IMR-90 (cell line): ENCODE data around the gene C22orf31. TPM values are rescaled to one million over a fixed set of nuclear protein-coding genes. Genes with fewer than 3 reads are reported as not detected.

Experiments
- ATAC-seq: fragments of 200-7000 bp; cut with Tn5 transposase; 2 replicates; pipeline ENCODE4 v1.9.1; 2020; ENCODE audit warnings: low read depth, mild to moderate bottlenecking, moderate library complexity
- BruUV-seq: library from RNA; stranded (reverse); fragments of 400-500 nt; replicated peaks from 2 replicates; lab custom pipeline; 2021; lab: Mats Ljungman, UMichigan
- CTCF ChIA-PET: fragments of 300-600 bp; formaldehyde crosslinking; extraction: SDS; loops from one replicate; lab custom pipeline; 2021; ENCODE audit warnings: antibody characterized with exemption; lab: Yijun Ruan, JAX
- POLR2A ChIA-PET: fragments of 300-600 bp; sonication (Branson Sonifier 250); formaldehyde crosslinking; loops from one replicate; lab custom pipeline; 2022; ENCODE audit warnings: antibody characterized with exemption; ENCODE audit not compliant: unreplicated experiment; lab: Charles Lee
- DNase-seq: peaks from one replicate; pipeline ENCODE4 v3.0.0; 2013
- H2AFZ ChIP-seq: replicated peaks from 2 replicates; pipeline ENCODE3; 2013; ENCODE audit warnings: low read length, mild to moderate bottlenecking; ENCODE audit not compliant: poor library complexity
- H2AK5ac ChIP-seq: 2 replicates; pipeline ENCODE4 v1.6.1; 2013; ENCODE audit warnings: low read depth, low read length, inconsistent platforms
- H2AK9ac ChIP-seq: replicated peaks from 2 replicates; pipeline ENCODE3; 2013; ENCODE audit warnings: mild to moderate bottlenecking, low read depth, low read length, moderate library complexity; ENCODE audit not compliant: poor library complexity
- H2BK120ac ChIP-seq: 2 replicates; pipeline ENCODE4 v1.6.1; 2013; ENCODE audit warnings: low read depth, low read length, inconsistent platforms
- H2BK15ac ChIP-seq: 3 replicates; pipeline ENCODE4 v1.6.1; 2013; ENCODE audit warnings: low read depth, low read length, inconsistent platforms
- H2BK20ac ChIP-seq: 2 replicates; pipeline ENCODE4 v1.6.1; 2013; ENCODE audit warnings: low read depth, mild to moderate bottlenecking, inconsistent platforms, low read length, moderate library complexity
- H2BK5ac ChIP-seq: 2 replicates; pipeline ENCODE4 v1.6.1; 2013; ENCODE audit warnings: mild to moderate bottlenecking, low read depth, low read length, inconsistent platforms; ENCODE audit not compliant: poor library complexity, severe bottlenecking
- H3K14ac ChIP-seq: replicated peaks from 2 replicates; pipeline ENCODE4 v1.6.1; 2013; ENCODE audit warnings: low read depth, low read length, inconsistent platforms
- H3K18ac ChIP-seq: 2 replicates; pipeline ENCODE4 v1.6.1; 2013; ENCODE audit warnings: low read depth, low read length, control low read depth
- H3K23ac ChIP-seq: 2 replicates; pipeline ENCODE4 v1.6.1; 2013; ENCODE audit warnings: low read depth, low read length, inconsistent platforms
- H3K27ac ChIP-seq: 2 replicates; pipeline ENCODE4 v1.5.1; 2013; ENCODE audit warnings: mild to moderate bottlenecking, control low read depth, low read length; ENCODE audit not compliant: insufficient read depth
- H3K27me3 ChIP-seq: 2 replicates; pipeline ENCODE4 v1.6.1; 2013; ENCODE audit warnings: low read length; ENCODE audit not compliant: control insufficient read depth, insufficient read depth
- H3K36me3 ChIP-seq: 2 replicates; pipeline ENCODE4 v1.6.1; 2013; ENCODE audit warnings: low read length, mixed read lengths; ENCODE audit not compliant: control insufficient read depth, insufficient read depth
- H3K4ac ChIP-seq: 2 replicates; pipeline ENCODE4 v1.6.1; 2013; ENCODE audit warnings: low read depth, low read length, inconsistent platforms
- H3K4me1 ChIP-seq: 2 replicates; pipeline ENCODE4 v1.6.1; 2013; ENCODE audit warnings: low read length, mixed read lengths; ENCODE audit not compliant: control insufficient read depth, insufficient read depth
- H3K4me2 ChIP-seq: 2 replicates; pipeline ENCODE4 v1.6.1; 2013; ENCODE audit warnings: low read depth, mild to moderate bottlenecking, control low read depth, low read length, moderate library complexity
- H3K4me3 ChIP-seq: 2 replicates; pipeline ENCODE4 v1.5.1; 2013; ENCODE audit warnings: low read depth, mild to moderate bottlenecking, control low read depth, low read length, moderate library complexity; ENCODE audit not compliant: insufficient read depth
- H3K56ac ChIP-seq: 2 replicates; pipeline ENCODE4 v1.6.1; 2013; ENCODE audit warnings: low read length, inconsistent platforms; ENCODE audit not compliant: insufficient read depth; ENCODE audit errors: extremely low read depth
- H3K79me1 ChIP-seq, 2 experiments: 2 replicates each; pipeline ENCODE4 v1.6.1; 2013; ENCODE audit warnings: low read length in 2 of 2, inconsistent platforms in 1 of 2, low read depth in 1 of 2
- H3K9ac ChIP-seq: 2 replicates; pipeline ENCODE4 v1.6.1; 2013; ENCODE audit warnings: low read depth, low read length, control low read depth
- H3K9me1 ChIP-seq: 2 replicates; pipeline ENCODE4 v1.6.1; 2013; ENCODE audit warnings: low read length, inconsistent platforms; ENCODE audit not compliant: insufficient read depth
- H3K9me3 ChIP-seq: 2 replicates; pipeline ENCODE4 v1.6.1; 2013; ENCODE audit warnings: low read length; ENCODE audit not compliant: control insufficient read depth, insufficient read depth
- H4K20me1 ChIP-seq: 2 replicates; pipeline ENCODE4 v1.6.1; 2013; ENCODE audit warnings: low read length, inconsistent platforms; ENCODE audit not compliant: insufficient read depth
- H4K5ac ChIP-seq: 2 replicates; pipeline ENCODE4 v1.6.1; 2013; ENCODE audit warnings: mild to moderate bottlenecking, low read depth, low read length, control low read depth
- H4K8ac ChIP-seq, 2 experiments: 2 replicates each; pipeline ENCODE4 v1.6.1; 2013; ENCODE audit warnings: low read depth in 2 of 2, low read length in 2 of 2, control low read depth in 1 of 2, inconsistent platforms in 1 of 2
- H4K91ac ChIP-seq: 2 replicates; pipeline ENCODE4 v1.6.1; 2013; ENCODE audit warnings: low read depth, low read length, inconsistent platforms; ENCODE audit not compliant: insufficient read depth
- BHLHE40 ChIP-seq: fragments of 150-350 bp; IDR thresholded peaks from 2 replicates; pipeline ENCODE4 v1.6.1; 2016; ENCODE audit warnings: mild to moderate bottlenecking, low read depth, low read length
- CEBPB ChIP-seq: IDR thresholded peaks from 2 replicates; pipeline ENCODE4 v1.6.1; 2012; ENCODE audit warnings: low read depth, low read length, improper control_type of control experiment
- CHD1 ChIP-seq: IDR thresholded peaks from 2 replicates; pipeline ENCODE4 v1.6.1; 2012; ENCODE audit warnings: low read depth, low read length, improper control_type of control experiment
- CTCF ChIP-seq: conservative IDR thresholded peaks from 2 replicates; pipeline ENCODE4 v1.5.1; 2012; ENCODE audit warnings: mild to moderate bottlenecking, low read depth, low read length, improper control_type of control experiment
- FOS ChIP-seq: fragments of 150-350 bp; IDR thresholded peaks from 2 replicates; pipeline ENCODE4 v1.6.1; 2016; ENCODE audit warnings: low read depth, low read length
- MAFK ChIP-seq: IDR thresholded peaks from 2 replicates; pipeline ENCODE4 v1.6.1; 2012; ENCODE audit warnings: low read depth, low read length, improper control_type of control experiment
- MAZ ChIP-seq: IDR thresholded peaks from 2 replicates; pipeline ENCODE4 v1.6.1; 2012; ENCODE audit warnings: low read depth, mild to moderate bottlenecking, low read length, improper control_type of control experiment, moderate library complexity, borderline replicate concordance
- MXI1 ChIP-seq: IDR thresholded peaks from 2 replicates; pipeline ENCODE4 v1.6.1; 2012; ENCODE audit warnings: low read depth, mild to moderate bottlenecking, low read length, moderate library complexity, borderline replicate concordance
- NFE2L2 ChIP-seq: fragments of 150-350 bp; IDR thresholded peaks from 2 replicates; pipeline ENCODE4 v1.6.1; 2016; ENCODE audit warnings: low read depth, mild to moderate bottlenecking, low read length
- POLR2A ChIP-seq: IDR thresholded peaks from 2 replicates; pipeline ENCODE4 v1.6.1; 2012; ENCODE audit warnings: mild to moderate bottlenecking, low read depth, low read length
- RAD21 ChIP-seq: IDR thresholded peaks from 2 replicates; pipeline ENCODE4 v1.6.1; 2012; ENCODE audit warnings: low read length, improper control_type of control experiment
- RCOR1 ChIP-seq: IDR thresholded peaks from 2 replicates; pipeline ENCODE4 v1.6.1; 2012; ENCODE audit warnings: mild to moderate bottlenecking, low read length, improper control_type of control experiment; ENCODE audit not compliant: insufficient replicate concordance
- RFX5 ChIP-seq: IDR thresholded peaks from 2 replicates; pipeline ENCODE4 v1.8.0; 2012; ENCODE audit warnings: low read depth, mild to moderate bottlenecking, low read length, moderate library complexity
- SMC3 ChIP-seq: fragments of 150-350 bp; IDR thresholded peaks from 2 replicates; pipeline ENCODE4 v1.6.1; 2016; ENCODE audit warnings: low read depth, mild to moderate bottlenecking, antibody characterized with exemption, low read length, moderate library complexity
- USF2 ChIP-seq: fragments of 150-350 bp; IDR thresholded peaks from 2 replicates; pipeline ENCODE4 v1.6.1; 2017; ENCODE audit warnings: mild to moderate bottlenecking, antibody characterized with exemption, low read length, low read depth
- WGBS, 2 experiments: methylation state at CpG; one replicate each; pipeline versions ENCODE4 v1.1.5 to v1.1.7; 2013; ENCODE audit warnings: missing lambda C conversion rate in 2 of 2; ENCODE audit not compliant: insufficient read length in 1 of 2; ENCODE audit errors: extremely low coverage in 2 of 2; 5-methylcytosine and 5-hydroxymethylcytosine counted together
- dilution Hi-C: fragments of 300-500 bp; cut with HindIII; formaldehyde crosslinking; loops from one replicate; pipeline ENCODE4 v1.14.3; 2018; ENCODE audit warnings: low sequenced_read_pairs; ENCODE audit not compliant: unreplicated experiment
- in situ Hi-C: fragments of 300-500 bp; cut with MboI; formaldehyde crosslinking; loops from 3 replicates; pipeline ENCODE4 v1.14.3; 2019; ENCODE audit warnings: low sequenced_read_pairs, inconsistent platforms, mixed read lengths
- intact Hi-C: fragments of 100-400 bp; cut with micrococcal nuclease; formaldehyde crosslinking; loops from 2 replicates; pipeline ENCODE4 v1.10.0; 2022
- polyA plus RNA-seq, 3 experiments: library from polyadenylated mRNA; depleted of rRNA; stranded (reverse); fragments of >200 nt; gene quantifications; 2 replicates each; pipeline ENCODE4 v1.2.3, GENCODE V29; 2012; ENCODE audit warnings: low replicate concordance in 1 of 3
- total RNA-seq: library from RNA; depleted of rRNA; stranded (reverse); fragments of >200 nt; gene quantifications from 2 replicates; pipeline ENCODE4 v1.2.3, GENCODE V29; 2012
- TF ChIP-seq, protein P1 (sequence below): fragments of 150-350 bp; IDR thresholded peaks from 2 replicates; pipeline ENCODE4 v1.6.1; 2016; ENCODE audit warnings: low read depth, mild to moderate bottlenecking, low read length, moderate library complexity, borderline replicate concordance

C22orf31 gene
- total and polyA plus RNA-seq, 2 of the 4 experiments (the other 2 are of a cell fraction), result not detected

- dilution Hi-C loops, result no loop called here
- ATAC-seq (no peak), DNase-seq (peak; percentile 35)
- Histone ChIP-seq H2BK5ac (no peak overlapping the region), H4K91ac (no peak overlapping the region), H4K5ac (no peak overlapping the region), H3K14ac (no peak overlapping the region), H4K20me1 (no peaks in the 10 kb centered on the region), H3K9ac (no peak overlapping the region), H2AK5ac (no peak overlapping the region), H3K56ac (no peak overlapping the region), H2BK15ac (no peak overlapping the region), H2BK20ac (no peak overlapping the region), H2BK120ac (no peak overlapping the region), H3K4ac (no peak overlapping the region), H3K27me3 (no peaks in the 10 kb centered on the region), H3K18ac (no peak overlapping the region), H2AK9ac (no peak overlapping the region), H3K9me3 (no peaks in the 10 kb centered on the region), H4K8ac (no peak overlapping the region), H3K23ac (no peak overlapping the region), H3K4me2 (no peak overlapping the region), H3K9me1 (peaks cover 5% of the 10 kb centered on the region; the same call in 1 of the 2 replicates), H3K27ac (no peak overlapping the region), H3K36me3 (peaks cover 2% of the 10 kb centered on the region; the same call in 1 of the 2 replicates), H3K4me3 (no peak overlapping the region), H3K4me1 (peaks cover 7% of the 10 kb centered on the region), H2AFZ (no peak overlapping the region), H3K79me1 (no peaks in the 10 kb centered on the region)
- in situ Hi-C loops, result no loop called here
- intact Hi-C loops, result no loop called here
- TF ChIP-seq RCOR1 (no peak), POLR2A (no peak), NFE2L2 (no peak), CTCF (no peak), CEBPB (no peak), USF2 (no peak), BHLHE40 (no peak), MXI1 (no peak), FOS (no peak), MAFK (no peak), MAZ (no peak), RAD21 (no peak), RFX5 (no peak), CHD1 (no peak), SMC3 (no peak)
- TF ChIP-seq, protein P1, sequence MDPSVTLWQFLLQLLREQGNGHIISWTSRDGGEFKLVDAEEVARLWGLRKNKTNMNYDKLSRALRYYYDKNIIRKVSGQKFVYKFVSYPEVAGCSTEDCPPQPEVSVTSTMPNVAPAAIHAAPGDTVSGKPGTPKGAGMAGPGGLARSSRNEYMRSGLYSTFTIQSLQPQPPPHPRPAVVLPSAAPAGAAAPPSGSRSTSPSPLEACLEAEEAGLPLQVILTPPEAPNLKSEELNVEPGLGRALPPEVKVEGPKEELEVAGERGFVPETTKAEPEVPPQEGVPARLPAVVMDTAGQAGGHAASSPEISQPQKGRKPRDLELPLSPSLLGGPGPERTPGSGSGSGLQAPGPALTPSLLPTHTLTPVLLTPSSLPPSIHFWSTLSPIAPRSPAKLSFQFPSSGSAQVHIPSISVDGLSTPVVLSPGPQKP, result no peak
- CTCF ChIA-PET, result no interaction called here
- no CpG with 5 or more reads among the region's 2 CpGs for WGBS, 2 experiments
- no TSS peak for BruUV-seq
- POLR2A ChIA-PET, result no interaction called here
Measured at GRCh38 chr22:29105468-29105867, 43.8 kb upstream of the C22orf31 start.
